B cell (primary cell): Measurements from ENCODE around the gene PCDH20.

Experiments
- EZH2 ChIP-seq: IDR thresholded peaks from 2 replicates; pipeline ENCODE4 v1.6.1; 2012; ENCODE audit warnings: borderline replicate concordance, low read depth, mild to moderate bottlenecking, moderate library complexity, low read length; ENCODE audit not compliant: insufficient read depth, poor library complexity, severe bottlenecking
- TF ChIP-seq, protein P1 (sequence below): fragments of 200-600 bp; IDR thresholded peaks from one replicate; pipeline ENCODE4 v1.8.0; 2022; ENCODE audit warnings: antibody characterized with exemption, mild to moderate bottlenecking

DNA sequence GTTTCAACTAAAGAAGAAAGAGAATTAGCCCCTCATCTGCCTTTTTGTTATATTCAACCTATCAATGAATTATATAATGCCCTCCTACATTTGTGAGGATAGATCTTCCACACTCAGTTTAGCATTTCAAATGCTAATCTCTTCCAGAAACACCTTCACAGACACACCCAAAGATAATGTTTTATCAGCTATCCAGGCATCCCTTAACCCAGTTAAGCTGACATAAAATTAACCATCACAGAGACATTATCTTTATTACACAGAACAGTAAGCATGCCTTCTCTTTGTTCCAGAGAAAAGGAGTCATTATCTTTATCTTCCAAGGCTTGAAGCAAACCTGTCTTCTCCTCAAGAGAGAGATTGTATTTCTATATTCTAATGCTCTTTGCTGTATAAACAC lies 53.1 kb downstream of the PCDH20 start:
- no peak for TF ChIP-seq EZH2
- TF ChIP-seq, protein P1, sequence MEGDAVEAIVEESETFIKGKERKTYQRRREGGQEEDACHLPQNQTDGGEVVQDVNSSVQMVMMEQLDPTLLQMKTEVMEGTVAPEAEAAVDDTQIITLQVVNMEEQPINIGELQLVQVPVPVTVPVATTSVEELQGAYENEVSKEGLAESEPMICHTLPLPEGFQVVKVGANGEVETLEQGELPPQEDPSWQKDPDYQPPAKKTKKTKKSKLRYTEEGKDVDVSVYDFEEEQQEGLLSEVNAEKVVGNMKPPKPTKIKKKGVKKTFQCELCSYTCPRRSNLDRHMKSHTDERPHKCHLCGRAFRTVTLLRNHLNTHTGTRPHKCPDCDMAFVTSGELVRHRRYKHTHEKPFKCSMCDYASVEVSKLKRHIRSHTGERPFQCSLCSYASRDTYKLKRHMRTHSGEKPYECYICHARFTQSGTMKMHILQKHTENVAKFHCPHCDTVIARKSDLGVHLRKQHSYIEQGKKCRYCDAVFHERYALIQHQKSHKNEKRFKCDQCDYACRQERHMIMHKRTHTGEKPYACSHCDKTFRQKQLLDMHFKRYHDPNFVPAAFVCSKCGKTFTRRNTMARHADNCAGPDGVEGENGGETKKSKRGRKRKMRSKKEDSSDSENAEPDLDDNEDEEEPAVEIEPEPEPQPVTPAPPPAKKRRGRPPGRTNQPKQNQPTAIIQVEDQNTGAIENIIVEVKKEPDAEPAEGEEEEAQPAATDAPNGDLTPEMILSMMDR, result no peak
